ENCODE measurements around the gene ATOH8. TPM values are rescaled to one million over a fixed set of nuclear protein-coding genes. Genes with fewer than 3 reads are reported as not detected.

Gene ATOH8
- total RNA-seq, 2 donors from 2014 or later = 2.5 TPM

DNA sequence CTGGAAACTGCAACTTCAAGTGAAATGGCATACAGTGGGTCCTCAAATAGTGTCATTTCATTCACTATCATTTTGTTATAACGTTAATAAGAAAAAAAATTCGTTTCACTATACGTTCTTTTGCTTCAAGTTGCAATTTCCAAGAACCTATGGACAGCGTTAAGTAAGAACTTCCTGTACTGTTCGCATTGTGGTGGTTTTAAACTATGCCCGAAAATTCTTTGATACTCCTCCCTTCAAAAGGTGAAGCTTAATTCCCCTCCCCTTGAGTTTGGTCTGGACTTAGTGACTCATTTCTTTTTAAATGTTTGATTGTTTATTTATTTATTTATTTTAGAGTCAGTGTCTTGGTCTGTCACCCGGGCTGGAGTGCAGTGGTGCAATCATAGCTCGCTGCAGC, 39.0 kb upstream of the ATOH8 start:
- TF ChIP-seq, protein P1, sequence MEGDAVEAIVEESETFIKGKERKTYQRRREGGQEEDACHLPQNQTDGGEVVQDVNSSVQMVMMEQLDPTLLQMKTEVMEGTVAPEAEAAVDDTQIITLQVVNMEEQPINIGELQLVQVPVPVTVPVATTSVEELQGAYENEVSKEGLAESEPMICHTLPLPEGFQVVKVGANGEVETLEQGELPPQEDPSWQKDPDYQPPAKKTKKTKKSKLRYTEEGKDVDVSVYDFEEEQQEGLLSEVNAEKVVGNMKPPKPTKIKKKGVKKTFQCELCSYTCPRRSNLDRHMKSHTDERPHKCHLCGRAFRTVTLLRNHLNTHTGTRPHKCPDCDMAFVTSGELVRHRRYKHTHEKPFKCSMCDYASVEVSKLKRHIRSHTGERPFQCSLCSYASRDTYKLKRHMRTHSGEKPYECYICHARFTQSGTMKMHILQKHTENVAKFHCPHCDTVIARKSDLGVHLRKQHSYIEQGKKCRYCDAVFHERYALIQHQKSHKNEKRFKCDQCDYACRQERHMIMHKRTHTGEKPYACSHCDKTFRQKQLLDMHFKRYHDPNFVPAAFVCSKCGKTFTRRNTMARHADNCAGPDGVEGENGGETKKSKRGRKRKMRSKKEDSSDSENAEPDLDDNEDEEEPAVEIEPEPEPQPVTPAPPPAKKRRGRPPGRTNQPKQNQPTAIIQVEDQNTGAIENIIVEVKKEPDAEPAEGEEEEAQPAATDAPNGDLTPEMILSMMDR (IDR thresholded peaks at IDR 0.05) = no peak
- H3K9me3 ChIP-seq = no peaks in the 10 kb centered on the region
- no peak overlapping the region for H3K27ac ChIP-seq
- H3K36me3 ChIP-seq = no peaks in the 10 kb centered on the region
- intact Hi-C loops (cut with DNase I) = no loop called here
- DNase-seq = no peak
- no peaks in the 10 kb centered on the region for H3K4me1 ChIP-seq
- no peak overlapping the region for H3K4me3 ChIP-seq
- no peak overlapping the region for H3K9ac ChIP-seq (ENCODE audit: low read depth in 2 of 2, low read length in 2 of 2)
- H3K27me3 ChIP-seq = no peaks in the 10 kb centered on the region

DNA sequence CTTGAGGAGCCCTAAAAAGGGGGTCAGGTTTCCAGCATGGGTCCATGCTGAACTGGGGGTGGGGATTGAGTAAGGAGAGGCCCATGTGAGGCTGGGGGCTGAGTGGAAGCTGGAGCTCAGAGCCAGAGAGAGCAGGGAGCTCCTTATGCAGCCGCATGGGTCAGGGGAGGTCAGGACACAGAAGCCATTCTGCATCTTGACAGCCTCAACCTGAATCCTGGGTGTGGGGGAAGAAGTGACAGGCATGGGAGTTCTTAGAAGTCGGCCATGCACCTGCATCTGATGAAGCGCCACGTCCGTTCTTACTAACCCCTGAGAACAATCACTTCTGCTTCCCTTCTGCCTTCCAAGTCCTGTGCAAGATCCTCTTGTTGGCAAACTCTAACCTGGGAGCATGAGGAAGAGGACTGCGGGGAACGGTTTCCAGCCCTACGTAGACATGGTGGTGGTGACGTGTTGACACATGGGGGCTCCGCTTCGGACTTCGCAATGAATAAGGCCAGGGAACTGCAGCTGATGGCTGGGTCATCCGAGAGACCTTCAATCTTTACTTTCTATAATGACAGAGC, 37.4 kb upstream of the ATOH8 start:
- TF ChIP-seq, protein P1 (IDR thresholded peaks at IDR 0.05) = no peak
- H3K9me3 ChIP-seq = no peaks in the 10 kb centered on the region
- no peaks in the 10 kb centered on the region for H3K4me1 ChIP-seq
- intact Hi-C loops (cut with DNase I) = no loop called here
- DNase-seq = no peak
- H3K9ac ChIP-seq (ENCODE audit: low read depth in 2 of 2, low read length in 2 of 2) = no peak overlapping the region
- H3K36me3 ChIP-seq = no peaks in the 10 kb centered on the region
- H3K27me3 ChIP-seq = no peaks in the 10 kb centered on the region
- no peak overlapping the region for H3K4me3 ChIP-seq
- H3K27ac ChIP-seq = no peak overlapping the region

DNA sequence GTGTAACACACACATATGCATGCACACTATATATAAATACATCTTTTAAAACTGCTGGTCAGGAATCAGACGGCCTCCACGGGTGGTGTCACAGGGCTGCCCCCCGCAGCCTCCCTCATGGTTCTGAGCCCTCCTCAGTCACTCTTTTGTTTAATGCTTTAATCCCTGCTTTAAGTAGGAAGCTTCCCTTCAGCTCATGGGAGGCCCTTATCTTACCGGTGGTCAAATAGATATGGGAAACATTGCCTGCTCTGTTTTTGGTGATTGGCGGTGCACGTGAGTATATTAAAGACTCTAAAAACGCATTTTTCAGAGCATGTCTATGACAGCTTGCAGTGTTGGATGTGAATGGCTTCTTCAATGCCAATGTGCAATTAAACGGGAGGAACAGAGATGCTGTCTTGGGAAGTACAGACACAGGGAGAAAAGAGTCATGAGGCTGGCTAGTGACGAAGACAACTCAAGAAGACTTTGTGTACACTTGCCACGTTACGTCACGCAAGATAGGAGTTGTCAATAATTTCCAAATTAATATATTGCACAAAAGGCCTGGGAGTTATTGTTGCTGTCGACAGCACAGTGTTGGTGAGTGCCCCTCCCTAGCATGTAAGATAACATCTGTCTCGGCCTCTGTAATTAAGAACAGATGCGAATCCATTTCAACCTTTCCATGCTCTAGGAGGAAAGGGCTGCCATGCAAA, 36.3 kb upstream of the ATOH8 start:
- DNase-seq = no peak
- Histone ChIP-seq H3K27me3 (no peaks in the 10 kb centered on the region), H3K4me1 (no peaks in the 10 kb centered on the region), H3K36me3 (no peaks in the 10 kb centered on the region), H3K4me3 (no peak overlapping the region), H3K9me3 (no peaks in the 10 kb centered on the region), H3K27ac (no peak overlapping the region), H3K9ac (ENCODE audit: low read depth in 2 of 2, low read length in 2 of 2) (no peak overlapping the region)
- intact Hi-C loops (cut with DNase I) = no loop called here
- TF ChIP-seq, protein P1 (IDR thresholded peaks at IDR 0.05) = no peak

DNA sequence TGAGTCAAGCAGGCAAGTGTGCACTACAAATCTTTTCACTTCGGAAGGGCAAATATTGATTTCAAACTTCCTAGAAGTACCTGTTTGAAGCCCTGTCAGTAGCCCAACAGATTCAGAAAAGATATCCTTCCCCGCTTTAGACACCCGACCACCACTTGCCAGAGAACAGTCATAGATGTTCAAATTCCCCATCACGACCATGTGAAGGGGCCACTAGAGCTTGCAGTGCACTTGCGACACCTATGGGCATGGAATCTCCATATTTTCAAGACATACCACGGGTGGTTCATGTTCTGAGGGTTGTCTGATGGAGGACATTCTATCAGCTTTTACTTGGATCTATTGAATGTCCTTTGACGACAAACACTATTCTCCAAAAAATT, 35.8 kb upstream of the ATOH8 start:
- no peaks in the 10 kb centered on the region for H3K27me3 ChIP-seq
- no peak for DNase-seq
- no peaks in the 10 kb centered on the region for H3K36me3 ChIP-seq
- intact Hi-C loops (cut with DNase I) = no loop called here
- H3K4me3 ChIP-seq = no peak overlapping the region
- TF ChIP-seq, protein P1 (IDR thresholded peaks at IDR 0.05) = no peak
- H3K27ac ChIP-seq = no peak overlapping the region
- H3K4me1 ChIP-seq = no peaks in the 10 kb centered on the region
- H3K9me3 ChIP-seq = no peaks in the 10 kb centered on the region
- H3K9ac ChIP-seq (ENCODE audit: low read depth in 2 of 2, low read length in 2 of 2) = no peak overlapping the region

DNA sequence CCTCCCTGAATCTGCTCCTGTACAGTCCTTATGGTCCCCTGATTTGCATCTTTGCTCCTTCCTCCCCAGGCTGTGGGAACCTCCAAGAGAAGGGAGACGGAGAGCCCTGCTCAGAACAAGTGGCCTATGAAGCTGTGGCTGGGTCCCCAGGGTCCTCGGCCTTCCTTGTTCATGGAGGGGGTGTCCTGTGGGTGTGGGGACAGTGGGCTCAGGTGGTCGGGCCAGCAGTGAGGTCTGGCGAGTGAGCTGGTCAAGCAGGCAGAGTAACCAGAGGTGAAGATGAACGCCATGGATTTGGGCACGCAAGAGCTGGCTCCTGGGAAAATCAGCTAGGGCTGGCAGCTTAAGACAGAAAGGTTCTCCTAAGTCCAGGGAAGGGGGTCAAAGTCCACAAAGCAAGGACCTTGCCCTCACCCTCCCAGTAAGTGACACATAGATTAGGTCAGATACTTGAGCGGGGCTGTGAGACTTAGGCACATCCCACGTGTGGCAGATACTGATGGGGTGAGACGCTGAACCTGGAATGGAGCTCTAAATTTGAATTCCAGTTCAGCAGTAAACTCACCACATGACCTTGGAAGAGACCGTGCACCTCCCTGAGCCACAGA, 34.8 kb upstream of the ATOH8 start:
- TF ChIP-seq, protein P1 (IDR thresholded peaks at IDR 0.05) = no peak
- Histone ChIP-seq H3K9ac (ENCODE audit: low read depth in 2 of 2, low read length in 2 of 2) (no peak overlapping the region), H3K4me3 (no peak overlapping the region), H3K9me3 (no peaks in the 10 kb centered on the region), H3K27me3 (no peaks in the 10 kb centered on the region), H3K27ac (no peak overlapping the region), H3K36me3 (no peaks in the 10 kb centered on the region), H3K4me1 (no peaks in the 10 kb centered on the region)
- DNase-seq = no peak
- intact Hi-C loops (cut with DNase I) = no loop called here

All from colonic mucosa (tissue), 4 donors.